Upper lobe of left lung (tissue), 6 donors: ENCODE data around the gene FOXI3. TPM values are rescaled to one million over a fixed set of nuclear protein-coding genes. Genes with fewer than 3 reads are reported as not detected.
A peak's percentile ranks its signal among the peaks of the same experiment; 100 is the strongest.

Experiments
- ATAC-seq, 2 donors: fragments of 200-7000 bp; cut with Tn5 transposase; one replicate each; pipeline ENCODE4 v1.9.1; 2022; ENCODE audit warnings: mild to moderate bottlenecking in 2 of 2, moderate library complexity in 2 of 2; ENCODE audit not compliant: low FRiP score in 2 of 2
- DNase-seq, 2 donors: peaks; one replicate each; pipeline ENCODE4 v3.0.0-alpha.2; 2019 to 2020
- H3K27ac ChIP-seq, 4 donors: fragments of 200-600 bp; sonication (generic); one replicate each; pipeline ENCODE4 v1.5.1; 2016 to 2019
- H3K27me3 ChIP-seq, 4 donors: fragments of 200-600 bp; sonication (generic); one replicate each; pipeline ENCODE4 v1.5.1; 2017 to 2019
- H3K36me3 ChIP-seq, 4 donors: fragments of 200-600 bp; sonication (generic); one replicate each; pipeline ENCODE4 v1.5.1; 2016 to 2019
- H3K4me1 ChIP-seq, 4 donors: fragments of 200-600 bp; sonication (generic); one replicate each; pipeline ENCODE4 v1.5.1; 2018 to 2019
- H3K4me3 ChIP-seq, 4 donors: fragments of 200-600 bp; sonication (generic); one replicate each; pipeline ENCODE4 v1.5.1; 2017 to 2019; ENCODE audit warnings: mild to moderate bottlenecking in 2 of 4, moderate library complexity in 1 of 4
- H3K9me3 ChIP-seq, 4 donors: fragments of 200-600 bp; sonication (generic); one replicate each; pipeline ENCODE4 v1.5.1; 2018 to 2019
- EP300 ChIP-seq, 4 donors: sonication (generic); formaldehyde crosslinking; IDR thresholded peaks; one replicate each; pipeline ENCODE4 v1.5.1; 2017; ENCODE audit warnings: antibody characterized with exemption in 4 of 4, control low read depth in 2 of 4
- POLR2A ChIP-seq, 4 donors: fragments of 450-650 bp; IDR thresholded peaks; one replicate each; pipeline ENCODE4 v1.5.1; 2016 to 2017; ENCODE audit warnings: antibody characterized with exemption in 4 of 4, mild to moderate bottlenecking in 2 of 4
- POLR2AphosphoS5 ChIP-seq, 2 donors: sonication (generic); formaldehyde crosslinking; IDR thresholded peaks; one replicate each; pipeline ENCODE4 v1.5.1; 2017; ENCODE audit warnings: antibody characterized with exemption in 2 of 2
- WGBS, 2 donors: methylation state at CpG; one replicate each; pipeline ENCODE4 v1.1.5; 2017 to 2018; 5-methylcytosine and 5-hydroxymethylcytosine counted together
- total RNA-seq, 6 donors: library from RNA; depleted of rRNA in 4 of 6; stranded (reverse); fragments of >200 nt in 4 of 6; gene quantifications; one replicate each; pipeline versions ENCODE4 v1.1.0 to v1.2.1, GENCODE V29; 2016 to 2021
- TF ChIP-seq, protein P1 (sequence below), 6 experiments: fragments of 450-650 bp in 4 of 6; fragments of 200-600 bp in 2 of 6; sonication (generic) in 2 of 6; IDR thresholded peaks; one replicate each; pipeline ENCODE4 v1.5.1; 2016 to 2019; ENCODE audit warnings: antibody characterized with exemption in 6 of 6
- donor health status: DM: no; HTN: no; CAD: no; lungs with moderate emphysema.
- donor health status: DM: no; HTN: yes; CAD: no; lungs with severe emphysema.

Gene FOXI3
- total RNA-seq, 6 donors from 2014 or later = 0.09 TPM; not detected in 5

DNA sequence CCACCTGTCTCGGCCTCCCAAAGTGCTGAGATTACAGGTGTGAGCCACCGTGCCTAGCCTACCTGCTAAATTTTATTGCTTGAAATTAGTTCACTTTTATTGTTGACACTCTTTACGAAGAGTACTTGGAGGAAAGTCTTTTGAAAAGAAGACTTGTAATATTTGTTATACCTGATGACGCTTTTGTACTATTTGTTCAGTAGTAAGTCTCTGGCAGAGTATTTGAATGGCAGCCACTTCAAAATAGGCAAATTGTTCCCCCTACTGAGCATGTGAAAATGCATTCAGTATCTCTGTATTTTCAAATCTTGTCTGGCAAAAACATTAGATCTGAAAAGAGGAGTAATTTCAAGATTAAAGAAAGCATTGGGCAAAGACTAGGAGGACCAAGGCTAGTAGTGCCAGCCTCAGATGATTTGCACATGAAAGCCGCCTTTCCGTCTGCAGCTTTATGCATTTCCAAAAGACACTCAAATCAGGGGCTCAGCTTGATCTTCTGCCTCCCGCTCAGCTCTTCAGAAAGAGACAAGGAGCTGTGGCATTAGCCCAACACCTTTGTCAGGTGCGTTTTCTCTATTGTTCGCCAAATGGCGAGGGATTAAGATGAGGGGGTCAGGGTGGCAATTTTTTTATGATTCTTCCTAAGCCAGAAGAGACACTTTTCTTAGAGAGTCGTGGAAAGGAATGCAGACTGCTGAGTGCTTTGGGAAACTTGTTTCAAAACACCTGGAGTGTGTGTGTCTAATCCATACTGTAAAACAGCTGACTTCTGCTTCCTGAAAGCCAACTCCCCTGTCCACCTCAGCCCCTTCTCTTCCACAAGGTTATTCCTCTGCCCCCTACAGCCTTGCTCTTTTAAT lies 18.8 kb upstream of the FOXI3 start:
- no peak for DNase-seq
- peaks cover 0 to 4% (median 0%) of the 10 kb centered on the region in 4 donors for H3K4me1 ChIP-seq

DNA sequence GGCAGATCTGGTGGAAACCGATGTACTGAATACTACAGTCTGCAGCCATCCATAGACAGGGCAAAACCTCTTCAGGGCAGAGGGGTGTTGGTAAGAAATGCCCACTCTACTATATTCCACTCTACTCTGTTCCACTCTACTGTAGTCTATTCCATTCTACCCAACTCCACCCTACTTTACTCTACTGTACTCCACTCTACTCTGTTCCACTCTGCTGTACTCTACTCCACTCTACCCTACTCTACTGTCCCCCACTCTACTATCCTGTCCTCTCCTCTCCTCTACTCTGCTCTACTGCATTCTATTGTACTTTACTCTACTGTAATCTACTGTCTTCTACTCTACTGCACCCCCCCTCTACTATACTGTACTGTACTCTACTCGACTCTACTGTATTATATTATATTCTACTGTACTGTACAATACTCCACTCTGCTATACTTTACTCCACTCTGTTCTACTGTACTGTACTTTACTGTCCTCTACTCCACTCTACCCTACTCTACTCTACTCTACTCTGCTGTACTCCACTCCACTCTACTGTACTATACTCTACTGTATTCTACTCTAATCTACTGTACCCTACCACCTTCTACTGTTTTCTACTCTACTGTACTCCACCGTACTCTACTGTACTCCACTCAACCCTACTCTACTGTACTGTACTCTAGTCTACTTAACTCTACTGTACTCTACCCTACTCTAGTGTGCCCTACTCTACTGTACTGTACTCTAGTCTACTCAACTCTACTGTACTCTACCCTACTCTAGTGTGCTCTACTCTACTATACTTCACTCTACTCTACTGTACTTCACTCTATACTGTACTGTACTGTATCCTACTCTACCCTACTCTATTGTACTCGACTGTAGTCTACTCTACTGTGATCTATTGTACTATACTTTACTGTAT lies 17.0 kb upstream of the FOXI3 start:
- Histone ChIP-seq H3K27ac (no peak overlapping the region), H3K4me1 (peaks cover 0 to 4% (median 0%) of the 10 kb centered on the region in 4 donors), H3K9me3 (no peaks in the 10 kb centered on the region), H3K4me3 (no peak overlapping the region), H3K36me3 (no peaks in the 10 kb centered on the region), H3K27me3 (no peaks in the 10 kb centered on the region)
- WGBS, 2 donors = 81 to 82% methylated on average over 4 of the region's 4 CpGs
- peak in 1 of 2 donors; percentile 65 for ATAC-seq
- DNase-seq = no peak
- TF ChIP-seq, protein P1, sequence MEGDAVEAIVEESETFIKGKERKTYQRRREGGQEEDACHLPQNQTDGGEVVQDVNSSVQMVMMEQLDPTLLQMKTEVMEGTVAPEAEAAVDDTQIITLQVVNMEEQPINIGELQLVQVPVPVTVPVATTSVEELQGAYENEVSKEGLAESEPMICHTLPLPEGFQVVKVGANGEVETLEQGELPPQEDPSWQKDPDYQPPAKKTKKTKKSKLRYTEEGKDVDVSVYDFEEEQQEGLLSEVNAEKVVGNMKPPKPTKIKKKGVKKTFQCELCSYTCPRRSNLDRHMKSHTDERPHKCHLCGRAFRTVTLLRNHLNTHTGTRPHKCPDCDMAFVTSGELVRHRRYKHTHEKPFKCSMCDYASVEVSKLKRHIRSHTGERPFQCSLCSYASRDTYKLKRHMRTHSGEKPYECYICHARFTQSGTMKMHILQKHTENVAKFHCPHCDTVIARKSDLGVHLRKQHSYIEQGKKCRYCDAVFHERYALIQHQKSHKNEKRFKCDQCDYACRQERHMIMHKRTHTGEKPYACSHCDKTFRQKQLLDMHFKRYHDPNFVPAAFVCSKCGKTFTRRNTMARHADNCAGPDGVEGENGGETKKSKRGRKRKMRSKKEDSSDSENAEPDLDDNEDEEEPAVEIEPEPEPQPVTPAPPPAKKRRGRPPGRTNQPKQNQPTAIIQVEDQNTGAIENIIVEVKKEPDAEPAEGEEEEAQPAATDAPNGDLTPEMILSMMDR (IDR thresholded peaks at IDR 0.05) = no peak
- TF ChIP-seq EP300 (IDR thresholded peaks at IDR 0.05) (no peak), POLR2AphosphoS5 (IDR thresholded peaks at IDR 0.05) (no peak), POLR2A (IDR thresholded peaks at IDR 0.05) (no peak)

More for the DNA sequence above, 18.8 kb upstream of the FOXI3 start:
- Histone ChIP-seq H3K27me3 (no peaks in the 10 kb centered on the region), H3K36me3 (no peaks in the 10 kb centered on the region), H3K9me3 (no peaks in the 10 kb centered on the region), H3K4me3 (no peak overlapping the region), H3K27ac (no peak overlapping the region)
- TF ChIP-seq POLR2A (IDR thresholded peaks at IDR 0.05) (no peak), EP300 (IDR thresholded peaks at IDR 0.05) (peak in 2 of 4 donors; percentile 10 to 34), POLR2AphosphoS5 (IDR thresholded peaks at IDR 0.05) (no peak)
- TF ChIP-seq, protein P1 (IDR thresholded peaks at IDR 0.05) = no peak
- peak; percentile 53 to 59 for ATAC-seq
- 44 to 49% methylated on average over 11 of the region's 11 CpGs for WGBS, 2 donors

DNA sequence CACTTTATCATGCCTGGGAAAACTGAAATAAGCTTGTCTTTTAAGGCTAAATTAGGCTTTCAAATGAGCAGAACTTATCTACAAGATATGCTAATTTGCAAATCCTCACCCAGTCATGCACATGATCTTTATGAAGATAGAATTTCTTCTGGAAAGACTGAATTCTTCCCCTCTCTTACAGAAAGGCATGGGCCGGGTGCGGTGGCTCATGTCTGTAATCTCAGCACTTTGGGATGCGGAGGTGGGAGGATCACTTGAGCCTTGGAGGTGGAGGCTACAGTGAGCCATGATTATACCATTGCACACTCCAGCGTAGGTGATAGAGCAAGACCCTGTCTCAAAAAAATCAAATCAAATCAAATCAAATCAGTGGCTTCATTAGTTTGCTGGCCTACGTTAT lies 11.7 kb upstream of the FOXI3 start:
- no peak for TF ChIP-seq POLR2A (IDR thresholded peaks at IDR 0.05)
- no peak for TF ChIP-seq POLR2AphosphoS5 (IDR thresholded peaks at IDR 0.05)
- TF ChIP-seq, protein P1 (IDR thresholded peaks at IDR 0.05) = no peak
- TF ChIP-seq EP300 (IDR thresholded peaks at IDR 0.05) = no peak
- DNase-seq (no peak), ATAC-seq (no peak)
- no peaks in the 10 kb centered on the region for H3K9me3 ChIP-seq
- no peaks in the 10 kb centered on the region for H3K4me1 ChIP-seq
- H3K36me3 ChIP-seq = no peaks in the 10 kb centered on the region
- H3K27ac ChIP-seq = no peak overlapping the region
- no peak overlapping the region for H3K4me3 ChIP-seq
- WGBS, 2 donors = 85 to 92% methylated on average over 5 of the region's 5 CpGs
- no peaks in the 10 kb centered on the region for H3K27me3 ChIP-seq

DNA sequence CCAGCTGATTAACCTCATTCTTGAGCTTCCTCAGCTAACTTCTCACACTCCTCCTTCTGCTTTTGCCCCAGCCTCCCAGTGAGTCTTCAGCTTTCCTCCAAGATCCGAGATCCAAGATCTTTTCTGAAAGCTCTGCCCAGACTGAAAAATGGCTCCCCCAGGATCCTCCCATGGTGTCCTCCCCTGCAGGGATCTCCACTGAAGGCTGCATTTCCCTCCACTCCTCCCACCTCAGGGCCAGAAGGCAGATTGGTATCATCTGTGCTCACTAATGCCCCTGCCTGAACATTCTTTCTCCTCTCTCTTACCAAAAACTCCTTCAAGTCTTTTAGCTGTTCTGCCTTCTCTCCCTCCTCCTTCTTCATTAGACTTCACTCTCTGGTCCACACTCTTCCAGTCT lies 6.1 kb upstream of the FOXI3 start:
- ATAC-seq (peak in 1 of 2 donors; percentile 26), DNase-seq (no peak)
- H3K4me3 ChIP-seq = no peak overlapping the region
- WGBS, 2 donors = 53 to 57% methylated on average over 1 of the region's 1 CpG
- TF ChIP-seq POLR2AphosphoS5 (IDR thresholded peaks at IDR 0.05) (no peak), POLR2A (IDR thresholded peaks at IDR 0.05) (no peak), EP300 (IDR thresholded peaks at IDR 0.05) (no peak)
- TF ChIP-seq, protein P1 (IDR thresholded peaks at IDR 0.05) = no peak
- no peaks in the 10 kb centered on the region for H3K36me3 ChIP-seq
- peaks cover 0 to 15% (median 2%) of the 10 kb centered on the region in 4 donors for H3K27me3 ChIP-seq
- H3K27ac ChIP-seq = no peak overlapping the region
- no peaks in the 10 kb centered on the region for H3K9me3 ChIP-seq
- H3K4me1 ChIP-seq = no peaks in the 10 kb centered on the region
